HG03457 (cell line): ENCODE measurements around the gene ABCB1.
A peak's percentile ranks its signal among the peaks of the same experiment; 100 is the strongest.
"Not testable (repeated sequence)": the region's sequence is repeated elsewhere in the genome, so short reads cannot be mapped to it uniquely, and the experiment has no call there.

Source experiments
- ATAC-seq: cut with Tn5 transposase; IDR thresholded peaks from one replicate; pipeline ENCODE4 v1.9.1; 2021; ENCODE audit warnings: moderate number of reproducible peaks; ENCODE audit not compliant: unreplicated experiment

Gene ABCB1

DNA sequence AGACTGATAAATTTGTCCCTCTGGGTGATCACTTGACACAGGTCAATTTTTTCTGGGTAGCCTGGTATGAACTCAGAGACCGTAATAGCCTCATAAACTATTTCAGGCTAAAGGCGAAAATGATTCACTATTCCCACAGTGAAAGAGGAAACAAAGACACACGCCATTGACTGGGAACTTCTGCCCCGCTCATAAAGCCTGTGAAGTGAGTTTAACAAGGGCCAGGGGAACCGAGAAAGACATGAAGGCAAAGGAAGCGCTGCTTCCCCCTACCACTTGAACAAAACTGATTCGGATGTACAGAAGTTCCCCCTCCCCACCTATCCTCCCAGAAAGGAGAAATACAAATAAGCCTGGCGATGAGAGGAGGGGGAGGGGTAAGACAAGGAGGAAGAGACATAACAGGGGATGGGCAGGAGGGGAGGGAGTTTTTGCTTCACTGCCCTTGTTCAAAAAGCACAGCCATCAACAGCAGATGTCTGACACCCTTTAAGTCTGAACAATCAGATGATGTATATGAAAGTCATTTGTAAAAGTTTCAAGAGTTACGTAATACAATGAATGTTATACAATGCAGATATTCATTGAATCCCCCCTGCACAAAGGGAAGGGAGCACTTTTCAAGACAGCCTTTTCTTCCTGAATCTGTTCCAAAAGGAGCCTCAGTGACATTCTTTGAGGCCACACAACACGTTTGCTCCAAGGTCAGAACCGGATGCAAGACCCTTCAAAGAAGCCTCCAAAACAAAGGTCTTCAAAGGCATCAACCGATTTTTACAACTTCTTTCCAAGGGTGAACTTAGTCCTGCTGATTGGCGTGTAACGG lies 125.9 kb downstream of the ABCB1 start:
- peak; percentile 73 for ATAC-seq

DNA sequence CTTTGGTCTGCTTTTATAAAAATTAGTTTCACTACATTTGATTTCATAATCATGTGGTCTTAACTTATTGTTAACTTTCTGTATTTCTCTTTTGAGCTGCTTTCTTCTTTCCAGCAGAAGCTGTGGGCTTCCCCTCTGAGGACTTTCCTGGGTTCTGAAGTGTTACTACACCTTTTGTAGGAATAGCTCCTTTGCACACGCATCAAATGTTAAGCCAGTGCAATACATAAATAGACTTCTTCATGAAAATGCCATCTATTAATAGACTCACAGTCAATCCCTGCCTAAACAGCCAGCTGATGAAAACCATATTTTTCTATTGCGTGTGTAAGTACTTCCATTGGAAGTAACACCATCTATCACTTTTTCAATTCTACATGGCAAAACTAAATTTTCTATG lies 126.7 kb downstream of the ABCB1 start:
- no peak for ATAC-seq

DNA sequence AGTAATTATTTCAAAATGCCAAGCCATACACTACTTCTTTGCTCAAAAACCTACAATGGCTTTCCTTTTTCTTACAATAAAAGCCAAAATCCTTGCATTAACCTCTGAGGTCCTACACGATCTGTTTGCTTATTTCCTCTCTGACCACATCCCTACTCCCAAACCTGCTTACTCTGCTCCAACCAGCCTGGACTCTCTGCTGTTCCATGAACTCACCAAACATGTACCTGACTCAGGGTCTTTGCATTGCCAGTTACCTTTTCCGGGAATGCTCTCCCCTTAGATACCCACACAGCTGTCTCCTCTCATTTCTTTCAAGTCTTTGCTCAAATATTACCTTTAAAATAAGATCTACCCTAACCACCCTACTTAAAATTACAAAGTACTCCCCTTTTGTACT lies 127.5 kb downstream of the ABCB1 start:
- ATAC-seq = no peak

DNA sequence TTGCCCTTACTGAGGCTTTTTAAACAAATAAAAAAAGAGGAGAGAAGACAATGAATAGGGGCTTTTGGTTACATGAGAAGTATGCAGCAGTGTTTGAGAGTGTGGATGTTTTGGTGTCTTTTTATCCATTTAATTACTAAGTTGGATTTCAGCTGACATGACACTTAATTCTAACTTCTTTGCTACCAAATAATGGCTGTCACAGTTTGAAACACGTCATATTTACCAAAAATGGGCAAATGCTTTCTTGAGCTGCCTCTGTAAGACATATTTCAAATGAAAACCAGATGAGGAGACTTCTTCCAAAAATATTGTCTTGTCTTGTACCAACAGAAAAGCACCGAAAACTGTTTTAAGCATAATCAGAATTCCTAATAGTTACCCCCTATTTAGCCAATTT lies 129.2 kb downstream of the ABCB1 start:
- ATAC-seq = no peak

DNA sequence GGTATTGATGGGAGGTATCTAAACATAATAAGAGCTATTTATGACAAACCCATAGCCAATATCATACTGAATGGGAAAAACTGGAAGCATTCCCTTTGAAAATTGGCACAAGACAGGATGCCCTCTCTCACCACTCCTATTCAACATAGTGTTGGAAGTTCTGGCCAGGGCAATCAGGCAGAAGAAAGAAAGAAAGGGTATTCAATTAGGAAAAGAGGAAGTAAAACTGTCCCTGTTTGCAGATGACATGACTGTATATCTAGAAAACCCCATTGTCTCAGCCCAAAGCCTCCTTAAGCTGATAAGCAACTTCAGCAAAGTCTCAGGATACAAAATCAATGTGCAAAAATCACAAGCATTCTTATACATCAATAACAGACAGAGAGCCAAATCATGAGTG lies 131.5 kb downstream of the ABCB1 start:
- not testable (repeated sequence) for ATAC-seq

- ATAC-seq = not testable (repeated sequence)
Measured at GRCh38 chr7:87465534-87465880, 135.2 kb downstream of the ABCB1 start.

GRCh38 chr7:87464830-87465533 lies 135.7 kb downstream of the ABCB1 start:
- ATAC-seq = not testable (repeated sequence)

DNA sequence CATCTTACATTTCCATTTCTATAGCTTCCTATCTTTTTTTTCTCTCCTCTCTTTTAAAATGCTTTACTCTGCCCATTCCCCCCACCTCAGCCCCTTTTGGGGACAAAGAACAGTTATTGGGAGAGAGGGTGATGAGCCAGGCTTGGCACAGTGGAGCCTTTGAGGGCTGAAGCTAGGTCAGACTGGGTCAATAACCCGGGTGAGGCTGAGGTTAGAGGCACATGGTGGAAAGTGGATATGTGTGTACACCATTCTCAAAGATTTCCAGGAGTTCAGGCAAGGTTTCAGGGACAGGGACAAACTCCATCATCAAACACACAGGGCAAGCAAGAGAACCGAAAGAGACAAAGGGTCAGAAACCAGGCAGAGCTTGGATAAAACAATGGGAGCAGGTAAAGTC lies 136.7 kb downstream of the ABCB1 start:
- ATAC-seq = no peak

DNA sequence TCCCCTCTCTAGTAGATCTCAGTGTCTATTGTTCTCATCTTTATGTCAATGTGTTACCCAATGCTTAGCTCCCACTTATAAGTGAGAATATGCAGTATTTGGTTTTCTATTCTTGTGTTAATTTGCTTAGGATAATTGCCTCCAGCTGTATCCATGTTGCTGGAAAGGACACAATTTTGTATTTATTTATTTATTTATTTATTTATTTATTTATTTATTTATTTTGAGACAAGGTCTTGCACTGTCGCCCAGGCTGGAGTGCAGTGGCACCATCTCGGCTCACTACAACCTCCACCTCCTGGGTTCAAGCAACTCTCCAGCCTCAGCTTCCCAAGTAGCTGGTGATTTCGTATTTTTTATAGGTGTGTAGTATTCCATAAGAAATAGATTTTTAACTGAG lies 140.2 kb downstream of the ABCB1 start:
- ATAC-seq = not testable (repeated sequence)

DNA sequence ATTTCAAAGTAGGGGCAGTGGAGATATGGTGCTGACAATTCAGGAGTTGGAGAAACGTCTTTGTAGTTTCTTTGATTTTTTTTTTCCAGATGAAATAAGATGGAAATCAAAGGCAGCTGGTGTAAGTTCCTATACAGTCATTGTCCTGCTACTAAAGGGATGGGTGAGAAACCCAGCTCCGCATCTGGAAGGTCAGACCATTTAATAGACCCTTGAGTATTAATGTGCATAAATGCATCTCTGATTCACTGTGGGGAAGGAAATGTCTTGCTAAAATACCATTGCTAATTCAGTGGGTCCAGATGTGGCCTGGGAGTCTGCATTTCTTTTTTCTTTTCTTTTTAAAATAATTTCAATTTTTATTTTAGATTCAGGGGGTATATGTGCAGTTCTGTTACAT lies 140.7 kb downstream of the ABCB1 start:
- ATAC-seq = no peak

DNA sequence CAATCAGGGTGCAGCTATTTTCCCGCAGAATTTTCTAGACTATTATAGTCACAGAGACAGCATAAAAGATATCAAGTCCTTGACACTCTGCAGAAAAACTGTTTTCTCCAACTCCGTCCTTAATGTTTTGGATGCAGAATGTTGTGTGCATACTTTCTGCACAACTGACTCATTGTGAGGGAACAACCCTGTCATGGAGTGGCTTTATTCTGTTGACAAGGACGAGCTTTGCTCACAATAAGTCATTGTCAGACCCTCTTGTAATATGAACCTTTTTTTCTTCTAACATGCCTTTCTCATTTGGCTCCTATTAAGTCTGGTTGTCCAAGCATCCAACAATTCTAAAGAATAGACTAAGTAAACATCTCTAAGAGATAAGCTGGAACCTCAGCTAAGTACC lies 142.5 kb downstream of the ABCB1 start:
- no peak for ATAC-seq

- ATAC-seq = no peak
Measured at GRCh38 chr7:87456247-87456646, 144.4 kb downstream of the ABCB1 start.
